AML-193 (cell line): ENCODE results near the gene TUT7.
"Not testable (repeated sequence)": the region's sequence is repeated elsewhere in the genome, so short reads cannot be mapped to it uniquely, and the experiment has no call there.

Source experiments
- DNase-seq, 2 experiments: peaks; one replicate each; lab custom pipeline; 2025; lab: John Stamatoyannopoulos, UW

Gene TUT7

GRCh38 chr9:86347991-86348390 lies 6.2 kb downstream of the TUT7 start:
- no peak for DNase-seq

- no peak for DNase-seq
These were observed 9.4 kb downstream of the TUT7 start for GRCh38 chr9:86344818-86345217.

GRCh38 chr9:86342269-86342668 lies 11.9 kb downstream of the TUT7 start:
- DNase-seq, result no peak

GRCh38 chr9:86341007-86341491 lies 13.2 kb downstream of the TUT7 start:
- DNase-seq, result peak; percentile 27 to 59

- no peak for DNase-seq
These were observed 13.7 kb downstream of the TUT7 start for GRCh38 chr9:86340356-86341006.

GRCh38 chr9:86337469-86338108 lies 16.6 kb downstream of the TUT7 start:
- peak; percentile 59 to 85 for DNase-seq

- DNase-seq, result no peak
These were observed 18.2 kb downstream of the TUT7 start for GRCh38 chr9:86336058-86336457.

- no peak for DNase-seq
These were observed 20.6 kb downstream of the TUT7 start for GRCh38 chr9:86333651-86334050.

- no peak for DNase-seq
These were observed 24.0 kb downstream of the TUT7 start for GRCh38 chr9:86330186-86330585.

- no peak for DNase-seq
These were observed 24.6 kb downstream of the TUT7 start for GRCh38 chr9:86329649-86330048.

- DNase-seq, result no peak
These were observed 26.1 kb downstream of the TUT7 start for GRCh38 chr9:86328156-86328555.

- DNase-seq, result no peak
These were observed 27.7 kb downstream of the TUT7 start for GRCh38 chr9:86326536-86326935.

- DNase-seq, result no peak
These were observed 29.3 kb downstream of the TUT7 start for GRCh38 chr9:86324901-86325300.

- DNase-seq, result no peak
These were observed 29.9 kb downstream of the TUT7 start for GRCh38 chr9:86324308-86324707.

GRCh38 chr9:86322973-86323644 lies 31.1 kb downstream of the TUT7 start:
- DNase-seq, result no peak

GRCh38 chr9:86321373-86321772 lies 32.8 kb downstream of the TUT7 start:
- DNase-seq, result no peak

- no peak for DNase-seq
These were observed 36.0 kb downstream of the TUT7 start for GRCh38 chr9:86318187-86318586.

GRCh38 chr9:86315078-86315477 lies 39.1 kb downstream of the TUT7 start:
- DNase-seq, result no peak

- DNase-seq, result not testable (repeated sequence)
These were observed 41.3 kb downstream of the TUT7 start for GRCh38 chr9:86312959-86313358.

- DNase-seq, result no peak
These were observed 45.5 kb downstream of the TUT7 start for GRCh38 chr9:86308687-86309086.

- DNase-seq, result no peak
These were observed 49.9 kb downstream of the TUT7 start for GRCh38 chr9:86304236-86304730.

- DNase-seq, result no peak
These were observed 50.8 kb downstream of the TUT7 start for GRCh38 chr9:86303316-86303975.
